HG02571 (cell line): ENCODE measurements around the gene ABLIM1.

Experiments used
- ATAC-seq: cut with Tn5 transposase; IDR thresholded peaks from one replicate; pipeline ENCODE4 v1.9.1; 2021; ENCODE audit warnings: mild to moderate bottlenecking, moderate library complexity; ENCODE audit not compliant: unreplicated experiment

ABLIM1 gene

DNA sequence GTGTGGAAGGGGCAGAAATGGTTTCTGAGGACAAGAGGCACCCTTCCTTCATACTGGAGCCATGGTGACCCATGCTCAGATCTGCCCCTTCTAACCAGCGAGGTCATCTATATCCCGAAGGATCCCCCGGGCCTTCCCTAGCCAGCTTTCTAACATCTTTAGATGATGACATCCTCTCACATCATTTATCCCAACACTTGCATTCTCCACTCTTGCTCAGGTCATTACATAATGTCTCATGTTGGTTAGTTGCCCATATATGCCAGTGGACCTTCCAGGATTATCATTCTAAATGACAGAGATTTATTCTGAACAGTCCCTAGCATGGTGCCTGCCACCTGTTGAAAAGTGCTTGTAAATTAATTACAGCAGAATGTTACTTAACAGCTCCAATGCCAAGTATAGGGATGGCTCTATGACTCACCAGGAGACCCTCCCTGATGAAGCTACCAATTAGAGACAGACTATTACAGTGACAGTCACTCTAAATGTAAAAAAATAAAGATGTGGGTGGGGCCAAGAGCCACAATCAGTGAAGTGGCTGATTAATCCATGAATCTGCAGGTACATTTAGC is 22.6 kb upstream of the ABLIM1 start:
- ATAC-seq: no peak

- no peak for ATAC-seq
Measured at GRCh38 chr10:114679552-114679951, 21.5 kb upstream of the ABLIM1 start.

DNA sequence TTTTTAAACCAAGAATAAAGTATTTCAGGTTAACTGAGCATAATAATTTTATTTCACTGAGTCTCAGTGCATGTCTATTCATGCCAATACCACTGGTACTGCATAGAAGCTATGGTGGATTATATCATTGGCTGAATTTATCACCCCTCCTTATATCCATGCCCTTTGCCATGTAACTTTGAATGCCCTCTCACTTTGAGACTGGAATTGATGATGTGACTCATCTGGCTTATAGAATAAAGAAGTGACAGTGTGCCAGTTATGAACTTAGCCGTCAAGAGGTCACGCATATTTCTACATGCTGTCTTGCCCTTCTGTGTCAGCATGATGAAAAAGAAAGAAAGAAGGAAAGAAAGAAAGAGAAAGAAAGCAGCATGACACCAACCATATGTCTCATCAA is 20.7 kb upstream of the ABLIM1 start:
- no peak for ATAC-seq

- ATAC-seq: no peak
Measured at GRCh38 chr10:114678336-114678735, 20.3 kb upstream of the ABLIM1 start.

DNA sequence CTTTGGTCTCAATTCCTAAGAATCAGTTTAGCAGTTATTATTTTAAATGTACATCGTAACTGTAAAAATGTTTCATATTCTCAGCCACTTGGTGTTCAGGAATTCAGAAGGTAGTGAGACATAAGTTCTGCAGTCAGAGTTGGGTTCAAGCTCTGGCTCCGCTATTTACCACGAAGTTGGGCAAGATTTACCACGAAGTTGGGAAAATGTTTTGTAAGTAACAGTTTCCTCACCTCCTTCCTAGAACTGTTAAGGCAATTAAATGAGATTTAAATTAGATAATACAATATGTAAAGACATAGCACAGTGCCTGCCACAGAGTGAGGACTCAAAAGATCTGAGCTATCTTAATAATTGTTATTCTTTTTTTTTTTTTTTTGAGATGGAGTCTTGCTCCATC is 16.3 kb upstream of the ABLIM1 start:
- ATAC-seq: no peak

DNA sequence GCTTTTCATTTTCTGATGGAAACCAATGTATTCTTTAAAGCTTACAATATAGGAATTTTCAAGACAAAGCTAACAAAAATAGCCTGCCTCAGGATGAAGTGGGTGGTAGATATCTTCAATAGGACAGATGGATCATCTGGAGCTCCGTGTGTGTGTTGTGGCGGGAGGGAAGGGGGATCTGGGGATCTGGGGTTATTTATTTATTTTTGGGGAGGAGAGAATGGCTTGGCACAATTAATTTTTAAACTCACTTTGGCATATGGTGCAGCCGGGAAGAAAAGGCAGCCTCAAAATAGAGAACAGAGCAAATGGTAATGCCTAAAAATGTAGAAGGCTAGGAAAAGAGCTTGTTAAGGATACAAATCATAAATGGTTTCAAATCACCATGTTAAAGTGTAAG is 11.6 kb upstream of the ABLIM1 start:
- no peak for ATAC-seq

- ATAC-seq: no peak
Measured at GRCh38 chr10:114668375-114669080, 10.5 kb upstream of the ABLIM1 start.

GRCh38 chr10:114665873-114666272 is 7.8 kb upstream of the ABLIM1 start:
- ATAC-seq: no peak

- no peak for ATAC-seq
Measured at GRCh38 chr10:114665406-114665805, 7.3 kb upstream of the ABLIM1 start.

DNA sequence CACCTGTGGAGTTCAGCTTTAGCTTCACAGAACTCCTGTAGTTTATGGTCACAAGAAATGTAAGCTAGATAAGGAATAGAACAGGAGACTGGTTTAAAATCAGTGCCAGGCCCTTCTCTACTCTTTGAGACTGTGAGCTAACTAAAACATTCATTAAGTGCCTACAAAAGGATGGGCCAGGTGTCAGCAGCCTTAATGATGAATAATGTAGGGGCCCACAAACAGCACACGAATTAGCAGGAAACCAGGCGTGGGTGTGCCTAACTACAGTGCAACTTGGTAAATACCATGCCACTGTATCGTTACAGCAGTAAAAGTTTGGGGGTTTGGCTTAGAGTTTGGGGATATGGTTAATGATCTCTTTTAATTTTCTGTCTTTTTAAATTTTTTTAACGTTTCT is 6.1 kb upstream of the ABLIM1 start:
- no peak for ATAC-seq

GRCh38 chr10:114663626-114664025 is 5.6 kb upstream of the ABLIM1 start:
- no peak for ATAC-seq

GRCh38 chr10:114662646-114663217 is 4.7 kb upstream of the ABLIM1 start:
- no peak for ATAC-seq

GRCh38 chr10:114661212-114661880 is 3.3 kb upstream of the ABLIM1 start:
- ATAC-seq: no peak

GRCh38 chr10:114655671-114656070 is 2.4 kb downstream of the ABLIM1 start:
- ATAC-seq: no peak

- ATAC-seq: no peak
Measured at GRCh38 chr10:114654822-114655575, 3.1 kb downstream of the ABLIM1 start.

DNA sequence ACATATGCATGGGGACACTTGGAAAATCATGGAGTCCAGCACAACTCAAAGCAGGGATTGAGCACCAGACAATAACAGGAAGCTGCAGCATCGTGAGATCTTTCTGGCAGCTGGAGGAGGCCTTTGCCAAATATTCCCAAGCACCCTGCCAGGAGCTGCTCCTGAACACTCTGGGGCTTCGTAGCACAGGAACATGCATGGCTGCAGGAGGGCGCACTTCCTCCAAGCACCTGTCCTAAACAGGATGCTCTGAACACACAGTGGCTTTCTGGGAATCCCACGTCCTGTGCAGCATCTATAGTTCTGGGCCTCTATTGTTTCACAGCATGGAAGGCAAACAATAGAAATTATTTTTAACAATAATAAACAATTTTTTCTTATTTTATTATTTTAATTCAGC is 4.1 kb downstream of the ABLIM1 start:
- no peak for ATAC-seq

DNA sequence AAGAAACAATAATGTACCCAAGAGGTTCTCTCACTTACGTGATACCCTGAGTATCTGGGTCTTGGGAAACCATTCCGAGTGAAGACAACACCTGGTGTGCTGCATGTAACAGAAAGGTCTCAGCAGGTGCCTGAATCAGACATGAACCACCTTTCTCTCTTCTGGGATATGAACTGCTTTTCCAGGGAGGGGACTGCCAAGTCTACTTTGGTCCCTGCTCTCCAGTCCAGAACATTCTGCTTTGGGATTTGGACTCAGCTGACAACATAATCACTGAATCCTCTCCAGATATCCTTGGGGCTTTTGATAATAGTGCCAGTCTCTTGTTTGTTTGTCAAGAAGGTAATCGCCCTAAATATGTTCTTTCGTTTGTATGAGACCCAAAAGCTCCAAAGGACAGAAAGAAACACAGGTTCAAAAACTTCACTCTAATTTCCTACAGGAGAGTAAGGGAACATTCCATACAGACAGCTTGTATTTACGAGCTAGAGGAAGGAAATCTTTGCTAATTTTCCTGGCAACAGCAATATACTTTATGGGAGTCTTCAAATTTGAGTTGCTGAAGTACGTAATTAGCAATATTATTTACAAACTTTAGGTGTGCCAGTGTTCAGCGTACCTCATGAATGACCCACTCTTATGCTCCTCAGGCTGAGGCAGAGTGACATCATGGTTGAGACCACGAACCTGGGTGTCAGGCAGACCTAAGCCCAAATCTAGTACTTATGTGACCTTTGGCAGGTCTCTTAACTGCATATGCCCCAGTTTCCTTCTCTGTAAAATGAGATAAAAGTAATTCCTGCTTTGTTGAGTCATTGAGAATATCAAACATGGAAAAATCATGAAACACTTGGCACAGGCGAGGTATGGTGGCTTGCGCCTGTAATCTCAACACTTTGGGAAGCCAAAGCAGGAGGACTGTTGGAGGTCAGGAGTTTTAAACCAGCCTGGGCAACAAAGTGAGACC is 5.4 kb downstream of the ABLIM1 start:
- no peak for ATAC-seq

- ATAC-seq: no peak
Measured at GRCh38 chr10:114650831-114651230, 7.2 kb downstream of the ABLIM1 start.

DNA sequence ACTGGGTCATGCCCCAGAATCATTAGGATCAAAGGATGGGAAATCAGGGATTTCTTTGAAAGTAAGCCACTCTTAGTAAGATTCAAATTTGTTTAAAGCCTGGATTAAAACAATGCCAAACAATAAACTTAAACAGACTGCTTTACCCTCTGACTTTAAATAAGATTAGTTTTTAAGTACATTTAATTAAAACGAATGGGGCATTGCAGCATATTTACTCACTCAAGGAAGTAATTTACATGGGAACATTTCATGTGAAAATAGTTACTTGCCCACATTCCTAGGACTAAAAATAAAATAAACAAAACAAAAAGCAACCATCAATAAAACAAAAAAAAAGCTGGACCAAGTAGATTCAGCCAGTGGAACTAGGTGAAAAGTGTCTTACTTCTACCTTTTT is 7.8 kb downstream of the ABLIM1 start:
- ATAC-seq: no peak

DNA sequence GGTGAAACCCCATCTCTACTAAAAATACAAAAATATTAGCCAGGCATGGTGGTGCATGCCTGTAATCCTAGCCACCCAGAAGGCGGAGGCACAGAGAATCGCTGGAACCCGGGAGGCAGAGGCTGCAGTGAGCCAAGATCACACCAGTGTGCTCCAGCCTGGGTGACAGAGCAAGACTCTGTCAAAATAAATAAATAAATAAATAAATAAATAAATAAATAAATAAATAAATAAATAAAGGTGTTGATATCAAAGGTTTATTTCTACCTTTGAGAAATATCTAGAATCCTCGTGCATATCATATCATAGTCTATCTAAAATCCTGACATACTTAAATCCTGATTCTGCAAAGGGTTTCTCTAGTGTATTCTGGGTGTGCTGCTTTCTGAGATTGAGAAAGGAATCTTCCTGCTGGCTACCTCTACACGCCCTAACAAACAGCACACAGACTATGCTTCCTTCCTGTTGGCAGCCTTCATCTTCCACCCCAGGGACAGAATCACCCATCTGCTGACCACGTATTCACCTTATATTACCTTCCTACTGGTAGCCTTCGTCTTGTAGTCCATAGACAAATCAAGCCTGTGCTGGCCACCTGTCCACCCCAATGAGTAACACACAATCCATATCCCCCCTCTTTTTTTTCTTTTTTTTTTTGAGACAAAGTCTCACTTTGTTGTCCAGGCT is 8.7 kb downstream of the ABLIM1 start:
- ATAC-seq: no peak
